Measurements from ENCODE around the gene ADAMTSL2.

ADAMTSL2 gene

GRCh38 chr9:133502112-133502511 is 32.4 kb upstream of the ADAMTSL2 start:
- no peak for DNase-seq

GRCh38 chr9:133505186-133505830 is 29.2 kb upstream of the ADAMTSL2 start:
- no peak for DNase-seq

GRCh38 chr9:133505901-133506652 is 28.4 kb upstream of the ADAMTSL2 start:
- DNase-seq, result no peak

- DNase-seq, result no peak
Observed at GRCh38 chr9:133506653-133507038, 27.9 kb upstream of the ADAMTSL2 start.

- DNase-seq, result no peak
Observed at GRCh38 chr9:133507246-133507965, 27.1 kb upstream of the ADAMTSL2 start.

GRCh38 chr9:133508046-133508445 is 26.5 kb upstream of the ADAMTSL2 start:
- DNase-seq, result no peak

- DNase-seq, result peak; percentile 6 to 12
Observed at GRCh38 chr9:133509179-133510083, 25.1 kb upstream of the ADAMTSL2 start.

- no peak for DNase-seq
Observed at GRCh38 chr9:133510926-133511505, 23.5 kb upstream of the ADAMTSL2 start.

- no peak for DNase-seq
Observed at GRCh38 chr9:133511607-133512006, 22.9 kb upstream of the ADAMTSL2 start.

GRCh38 chr9:133512253-133513213 is 22.0 kb upstream of the ADAMTSL2 start:
- no peak for DNase-seq

GRCh38 chr9:133513214-133514100 is 21.0 kb upstream of the ADAMTSL2 start:
- DNase-seq, result no peak

GRCh38 chr9:133514460-133515239 is 19.9 kb upstream of the ADAMTSL2 start:
- no peak for DNase-seq

- no peak for DNase-seq
Observed at GRCh38 chr9:133515240-133515610, 19.3 kb upstream of the ADAMTSL2 start.

- DNase-seq, result no peak
Observed at GRCh38 chr9:133515615-133516255, 18.8 kb upstream of the ADAMTSL2 start.

GRCh38 chr9:133516256-133516960 is 18.1 kb upstream of the ADAMTSL2 start:
- no peak for DNase-seq

- no peak for DNase-seq
Observed at GRCh38 chr9:133516961-133517350, 17.5 kb upstream of the ADAMTSL2 start.

GRCh38 chr9:133517711-133518110 is 16.8 kb upstream of the ADAMTSL2 start:
- no peak for DNase-seq

- DNase-seq, result no peak
Observed at GRCh38 chr9:133518200-133518599, 16.3 kb upstream of the ADAMTSL2 start.
